GM23338 (cell line): ENCODE results near the gene UGT1A10. TPM values are rescaled to one million over a fixed set of nuclear protein-coding genes. Genes with fewer than 3 reads are reported as not detected.

ENCODE experiments used
- ATAC-seq: fragments of 200-7000 bp; cut with Tn5 transposase; 3 replicates; pipeline ENCODE4 v1.9.1; 2020
- DNase-seq: peaks from one replicate; pipeline ENCODE4 v3.0.0-alpha.2; 2015; ENCODE audit warnings: low spot score
- H2AFZ ChIP-seq: fragments of 200-600 bp; sonication (generic); 2 replicates; pipeline ENCODE4 v1.8.0; 2016; ENCODE audit warnings: antibody characterized with exemption, mild to moderate bottlenecking, moderate library complexity
- H3F3A ChIP-seq: fragments of 200-600 bp; sonication (generic); replicated peaks from 2 replicates; pipeline ENCODE4 v1.8.0; 2017; ENCODE audit warnings: antibody characterized with exemption, mixed run types, low read depth
- H3K27ac ChIP-seq: fragments of 200-600 bp; sonication (generic); 2 replicates; pipeline ENCODE4 v1.6.1; 2016; ENCODE audit warnings: low read depth
- H3K27me3 ChIP-seq: fragments of 200-600 bp; sonication (generic); 2 replicates; pipeline ENCODE4 v1.8.0; 2016; ENCODE audit warnings: mild to moderate bottlenecking, mixed run types, moderate library complexity; ENCODE audit not compliant: insufficient read depth
- H3K36me3 ChIP-seq: fragments of 200-600 bp; sonication (generic); 2 replicates; pipeline ENCODE4 v1.8.0; 2016; ENCODE audit warnings: mild to moderate bottlenecking; ENCODE audit not compliant: insufficient read depth
- H3K4me1 ChIP-seq: fragments of 200-600 bp; sonication (generic); 2 replicates; pipeline ENCODE4 v1.8.0; 2016; ENCODE audit warnings: mild to moderate bottlenecking, moderate library complexity; ENCODE audit not compliant: insufficient read depth
- H3K4me2 ChIP-seq: fragments of 200-600 bp; sonication (generic); 2 replicates; pipeline ENCODE4 v1.7.1; 2017; ENCODE audit warnings: mixed run types
- H3K4me3 ChIP-seq: fragments of 200-600 bp; sonication (generic); 2 replicates; pipeline ENCODE4 v1.6.1; 2016; ENCODE audit warnings: mixed run types
- H3K79me2 ChIP-seq: fragments of 200-600 bp; sonication (generic); replicated peaks from 2 replicates; pipeline ENCODE4 v1.8.0; 2017; ENCODE audit warnings: mild to moderate bottlenecking; ENCODE audit not compliant: insufficient read depth
- H3K9me2 ChIP-seq: fragments of 200-600 bp; sonication (generic); 2 replicates; pipeline ENCODE4 v1.8.0; 2017; ENCODE audit not compliant: insufficient read depth
- H4K20me1 ChIP-seq: fragments of 200-600 bp; sonication (generic); replicated peaks from 2 replicates; pipeline ENCODE4 v1.8.0; 2017; ENCODE audit warnings: mild to moderate bottlenecking; ENCODE audit not compliant: insufficient read depth
- H3K27ac Mint-ChIP-seq: 2 replicates; pipeline ENCODE4 v1.8.0; 2020; ENCODE audit warnings: inconsistent platforms, mild to moderate bottlenecking, moderate library complexity, mixed read lengths
- H3K27me3 Mint-ChIP-seq: 3 replicates; pipeline ENCODE4 v1.8.0; 2022; ENCODE audit warnings: low read depth, mild to moderate bottlenecking, moderate library complexity, mixed read lengths, inconsistent platforms; ENCODE audit not compliant: insufficient read depth, poor library complexity
- H3K36me3 Mint-ChIP-seq: 3 replicates; pipeline ENCODE4 v1.8.0; 2021; ENCODE audit warnings: low read depth, mild to moderate bottlenecking, inconsistent platforms, moderate library complexity, mixed read lengths
- H3K4me1 Mint-ChIP-seq: 3 replicates; pipeline ENCODE4 v1.8.0; 2020; ENCODE audit warnings: mild to moderate bottlenecking, inconsistent platforms, mixed read lengths
- H3K4me3 Mint-ChIP-seq: 3 replicates; pipeline ENCODE4 v1.8.0; 2021; ENCODE audit warnings: moderate library complexity, mild to moderate bottlenecking, inconsistent platforms, mixed read lengths
- H3K9me3 Mint-ChIP-seq: 3 replicates; pipeline ENCODE4 v1.8.0; 2020; ENCODE audit warnings: moderate library complexity, mild to moderate bottlenecking, inconsistent platforms, mixed read lengths
- CREB1 ChIP-seq: fragments of 250-450 bp; sonication (Bioruptor Pico); IDR thresholded peaks from 2 replicates; pipeline ENCODE4 v1.5.0; 2020; ENCODE audit warnings: low read depth, mild to moderate bottlenecking, moderate library complexity
- CTCF ChIP-seq, 2 experiments: fragments of 200-600 bp in 1 of 2; sonication (generic) in 1 of 2; conservative IDR thresholded peaks; 2 replicates each; pipeline versions ENCODE4 v1.5.1 to v1.6.1; 2016 to 2017; ENCODE audit warnings: antibody characterized with exemption in 2 of 2, low read depth in 2 of 2, mild to moderate bottlenecking in 2 of 2, moderate library complexity in 1 of 2
- ETS1 ChIP-seq: IDR thresholded peaks from 2 replicates; pipeline ENCODE4 v1.6.1; 2016; ENCODE audit warnings: antibody characterized with exemption
- EZH2 ChIP-seq: fragments of 200-600 bp; sonication (generic); IDR thresholded peaks from one replicate; pipeline ENCODE4 v1.8.0; 2017; ENCODE audit warnings: antibody characterized with exemption, mild to moderate bottlenecking, low read depth; ENCODE audit not compliant: unreplicated experiment
- EZH2phosphoT487 ChIP-seq: fragments of 200-600 bp; sonication (generic); IDR thresholded peaks from one replicate; pipeline ENCODE4 v1.8.1; 2018; ENCODE audit warnings: antibody characterized with exemption; ENCODE audit not compliant: unreplicated experiment
- NANOG ChIP-seq: IDR thresholded peaks from 2 replicates; pipeline ENCODE4 v1.6.1; 2016; ENCODE audit warnings: antibody characterized with exemption, borderline replicate concordance
- POLR2AphosphoS5 ChIP-seq: IDR thresholded peaks from 2 replicates; pipeline ENCODE4 v1.6.1; 2016; ENCODE audit warnings: antibody characterized with exemption, low read depth
- REST ChIP-seq: IDR thresholded peaks from one replicate; pipeline ENCODE4 v1.6.1; 2018; ENCODE audit warnings: antibody characterized with exemption; ENCODE audit not compliant: unreplicated experiment
- STAT1 ChIP-seq: IDR thresholded peaks from one replicate; pipeline ENCODE4 v1.6.1; 2016; ENCODE audit warnings: antibody characterized with exemption; ENCODE audit not compliant: unreplicated experiment
- ZNF114 ChIP-seq: fragments of 250-450 bp; sonication (Bioruptor Pico); IDR thresholded peaks from 2 replicates; pipeline ENCODE4 v1.5.0; 2020; ENCODE audit warnings: mild to moderate bottlenecking, moderate library complexity
- ZNF331 ChIP-seq: fragments of 250-450 bp; sonication (Bioruptor Pico); IDR thresholded peaks from 2 replicates; pipeline ENCODE4 v1.5.0; 2020; ENCODE audit warnings: low read depth, mild to moderate bottlenecking, moderate library complexity
- polyA plus RNA-seq: library from polyadenylated mRNA; unstranded; fragments of >200 nt; fragmentation: Nextera tagmentation; extraction: Ambion mirVana; gene quantifications from 2 replicates; pipeline ENCODE4 v1.2.1, GENCODE V29; 2016
- total RNA-seq: library from RNA; depleted of rRNA; stranded (reverse); fragments of >200 nt; shearing (Covaris generic); gene quantifications from 2 replicates; pipeline ENCODE4 v1.2.3, GENCODE V29; 2014

The UGT1A10 gene
- total and polyA plus RNA-seq, 2 experiments from 2014 or later: not detected

- TF ChIP-seq REST (no peak), STAT1 (no peak), CREB1 (no peak), EZH2phosphoT487 (no peak)
Observed at GRCh38 chr2:233754872-233755611, 118.8 kb downstream of the UGT1A10 start (continued).

GRCh38 chr2:233756429-233757081 lies 120.3 kb downstream of the UGT1A10 start:
- no peaks in the 10 kb centered on the region for H3K27me3 ChIP-seq
- no peaks in the 10 kb centered on the region for H3K27me3 Mint-ChIP-seq
- no peak overlapping the region for H2AFZ ChIP-seq
- H3K4me2 ChIP-seq: no peak overlapping the region
- no peaks in the 10 kb centered on the region; the same call in 2 of the 3 replicates for H3K36me3 Mint-ChIP-seq
- peaks cover 4% of the 10 kb centered on the region; the same call in 1 of the 2 replicates for H3K9me2 ChIP-seq
- H3K27ac ChIP-seq: no peak overlapping the region
- DNase-seq (no peak), ATAC-seq (no peak)
- H3F3A ChIP-seq: no peaks in the 10 kb centered on the region
- peaks cover 21% of the 10 kb centered on the region; the same call in 2 of the 3 replicates for H3K9me3 Mint-ChIP-seq
- no peaks in the 10 kb centered on the region for H3K4me1 ChIP-seq
- no peak overlapping the region for H3K4me3 Mint-ChIP-seq
- H3K79me2 ChIP-seq: no peaks in the 10 kb centered on the region
- H3K4me1 Mint-ChIP-seq: no peaks in the 10 kb centered on the region; the same call in 2 of the 3 replicates
- no peak overlapping the region for H3K27ac Mint-ChIP-seq
- no peaks in the 10 kb centered on the region for H4K20me1 ChIP-seq
- no peaks in the 10 kb centered on the region for H3K36me3 ChIP-seq
- H3K4me3 ChIP-seq: no peak overlapping the region
- TF ChIP-seq EZH2 (no peak), POLR2AphosphoS5 (no peak), ETS1 (no peak), ZNF331 (CRISPR knock-in tag) (no peak), CREB1 (no peak), CTCF (conservative IDR thresholded peaks at IDR 0.05; ENCODE audit: low read depth in 2 of 2) (no peak), REST (no peak), NANOG (no peak), STAT1 (no peak), EZH2phosphoT487 (no peak), ZNF114 (CRISPR knock-in tag) (no peak)
